ENCODE results near the gene PFDN1.
A peak's percentile ranks its signal among the peaks of the same experiment; 100 is the strongest.

PFDN1 gene

DNA sequence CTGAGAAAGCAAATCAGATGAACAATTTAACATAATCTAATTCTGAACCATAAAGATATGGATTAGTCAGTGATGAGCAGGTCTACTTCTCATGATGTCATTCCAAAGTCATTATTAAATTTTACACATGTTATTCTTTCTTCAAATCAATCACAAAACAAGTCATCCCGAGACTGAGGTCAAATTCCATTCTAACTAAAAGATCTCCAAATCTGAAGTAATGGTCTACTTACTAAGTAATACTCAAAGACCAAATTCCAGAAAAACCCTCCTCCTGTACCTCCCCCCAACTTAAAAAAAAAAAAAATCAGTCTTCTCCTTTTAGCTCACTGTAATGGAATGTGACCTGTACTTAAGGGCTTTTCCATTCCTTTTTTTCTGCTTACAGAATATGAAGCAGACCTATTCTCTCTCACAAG, 4.7 kb downstream of the PFDN1 start:
- TF ChIP-seq TEAD4 (IDR thresholded peaks at IDR 0.05) (0 out of 2 replicates have a peak, but pooled peaks have one; percentile 39), NFIC (IDR thresholded peaks at IDR 0.05) (no peak), FOXM1 (IDR thresholded peaks at IDR 0.05; ENCODE audit: borderline replicate concordance, low read depth) (no peak), YY1 (IDR thresholded peaks at IDR 0.05; ENCODE audit: low read depth) (no peak)
- TF ChIP-seq, protein P1, sequence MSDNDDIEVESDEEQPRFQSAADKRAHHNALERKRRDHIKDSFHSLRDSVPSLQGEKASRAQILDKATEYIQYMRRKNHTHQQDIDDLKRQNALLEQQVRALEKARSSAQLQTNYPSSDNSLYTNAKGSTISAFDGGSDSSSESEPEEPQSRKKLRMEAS (IDR thresholded peaks at IDR 0.05) = no peak

DNA sequence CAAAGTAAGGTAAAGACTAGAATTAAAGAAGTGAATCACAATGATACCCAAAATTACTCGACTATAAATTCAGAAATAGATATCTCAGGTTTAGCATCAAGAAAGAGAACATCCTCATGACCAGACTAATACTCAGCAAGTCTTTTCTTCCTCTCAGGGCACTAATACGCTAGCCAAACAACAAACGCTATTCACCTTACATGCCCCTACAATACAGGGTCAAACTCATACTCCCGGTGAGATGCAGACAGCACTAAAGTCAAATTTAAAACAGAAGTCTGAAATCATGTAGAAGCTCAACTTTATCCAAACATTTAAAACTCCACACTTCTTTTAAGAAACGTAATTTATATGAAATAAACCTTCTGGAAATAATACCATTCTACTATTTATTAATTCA, 5.6 kb downstream of the PFDN1 start:
- TF ChIP-seq, protein P2, sequence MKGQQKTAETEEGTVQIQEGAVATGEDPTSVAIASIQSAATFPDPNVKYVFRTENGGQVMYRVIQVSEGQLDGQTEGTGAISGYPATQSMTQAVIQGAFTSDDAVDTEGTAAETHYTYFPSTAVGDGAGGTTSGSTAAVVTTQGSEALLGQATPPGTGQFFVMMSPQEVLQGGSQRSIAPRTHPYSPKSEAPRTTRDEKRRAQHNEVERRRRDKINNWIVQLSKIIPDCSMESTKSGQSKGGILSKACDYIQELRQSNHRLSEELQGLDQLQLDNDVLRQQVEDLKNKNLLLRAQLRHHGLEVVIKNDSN (IDR thresholded peaks at IDR 0.05) = no peak
- TF ChIP-seq, protein P1 (IDR thresholded peaks at IDR 0.05) = no peak
- no peak for TF ChIP-seq CEBPB (IDR thresholded peaks at IDR 0.05)
- TF ChIP-seq ZBTB7A (IDR thresholded peaks at IDR 0.05; ENCODE audit: low read depth) = no peak
- TF ChIP-seq YY1 (IDR thresholded peaks at IDR 0.05; ENCODE audit: low read depth) = no peak
- TF ChIP-seq TCF12 (IDR thresholded peaks at IDR 0.05; ENCODE audit: low read depth) = no peak
- no peak for TF ChIP-seq EGR1 (IDR thresholded peaks at IDR 0.05)
- TF ChIP-seq RAD21 (IDR thresholded peaks at IDR 0.05; ENCODE audit: low read depth) = no peak
- no peak for TF ChIP-seq TEAD4 (IDR thresholded peaks at IDR 0.05)
- no peak for TF ChIP-seq NFIC (IDR thresholded peaks at IDR 0.05)
- TF ChIP-seq TAF1 (IDR thresholded peaks at IDR 0.05; ENCODE audit: low read depth) = no peak
- no peak for TF ChIP-seq FOXM1 (IDR thresholded peaks at IDR 0.05; ENCODE audit: borderline replicate concordance, low read depth)
- TF ChIP-seq, protein P3, sequence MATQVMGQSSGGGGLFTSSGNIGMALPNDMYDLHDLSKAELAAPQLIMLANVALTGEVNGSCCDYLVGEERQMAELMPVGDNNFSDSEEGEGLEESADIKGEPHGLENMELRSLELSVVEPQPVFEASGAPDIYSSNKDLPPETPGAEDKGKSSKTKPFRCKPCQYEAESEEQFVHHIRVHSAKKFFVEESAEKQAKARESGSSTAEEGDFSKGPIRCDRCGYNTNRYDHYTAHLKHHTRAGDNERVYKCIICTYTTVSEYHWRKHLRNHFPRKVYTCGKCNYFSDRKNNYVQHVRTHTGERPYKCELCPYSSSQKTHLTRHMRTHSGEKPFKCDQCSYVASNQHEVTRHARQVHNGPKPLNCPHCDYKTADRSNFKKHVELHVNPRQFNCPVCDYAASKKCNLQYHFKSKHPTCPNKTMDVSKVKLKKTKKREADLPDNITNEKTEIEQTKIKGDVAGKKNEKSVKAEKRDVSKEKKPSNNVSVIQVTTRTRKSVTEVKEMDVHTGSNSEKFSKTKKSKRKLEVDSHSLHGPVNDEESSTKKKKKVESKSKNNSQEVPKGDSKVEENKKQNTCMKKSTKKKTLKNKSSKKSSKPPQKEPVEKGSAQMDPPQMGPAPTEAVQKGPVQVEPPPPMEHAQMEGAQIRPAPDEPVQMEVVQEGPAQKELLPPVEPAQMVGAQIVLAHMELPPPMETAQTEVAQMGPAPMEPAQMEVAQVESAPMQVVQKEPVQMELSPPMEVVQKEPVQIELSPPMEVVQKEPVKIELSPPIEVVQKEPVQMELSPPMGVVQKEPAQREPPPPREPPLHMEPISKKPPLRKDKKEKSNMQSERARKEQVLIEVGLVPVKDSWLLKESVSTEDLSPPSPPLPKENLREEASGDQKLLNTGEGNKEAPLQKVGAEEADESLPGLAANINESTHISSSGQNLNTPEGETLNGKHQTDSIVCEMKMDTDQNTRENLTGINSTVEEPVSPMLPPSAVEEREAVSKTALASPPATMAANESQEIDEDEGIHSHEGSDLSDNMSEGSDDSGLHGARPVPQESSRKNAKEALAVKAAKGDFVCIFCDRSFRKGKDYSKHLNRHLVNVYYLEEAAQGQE (IDR thresholded peaks at IDR 0.05; ENCODE audit: low read depth) = no peak

DNA sequence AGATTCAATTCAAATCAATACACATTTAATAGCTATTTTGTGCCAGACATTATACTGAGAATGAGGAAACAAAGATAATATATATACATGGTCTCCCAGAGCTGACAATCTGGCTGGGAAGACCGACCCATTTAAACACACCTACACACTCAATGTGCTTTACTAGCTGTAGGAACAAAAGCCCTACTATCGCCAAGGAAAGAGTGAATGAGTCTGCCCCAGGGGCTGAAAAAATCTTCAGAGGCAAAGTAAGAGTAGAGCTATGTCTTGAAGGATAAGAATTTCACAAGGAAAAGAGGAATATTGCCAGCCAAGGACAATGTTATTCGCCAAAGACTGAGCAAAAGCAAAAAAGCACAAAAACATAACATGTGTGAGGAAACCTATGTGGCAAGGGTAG, 6.6 kb downstream of the PFDN1 start:
- TF ChIP-seq EGR1 (IDR thresholded peaks at IDR 0.05) = no peak
- no peak for TF ChIP-seq CEBPB (IDR thresholded peaks at IDR 0.05)
- TF ChIP-seq ZBTB7A (IDR thresholded peaks at IDR 0.05; ENCODE audit: low read depth) = no peak
- TF ChIP-seq YY1 (IDR thresholded peaks at IDR 0.05; ENCODE audit: low read depth) = no peak
- TF ChIP-seq, protein P3 (IDR thresholded peaks at IDR 0.05; ENCODE audit: low read depth) = no peak
- TF ChIP-seq, protein P2 (IDR thresholded peaks at IDR 0.05) = no peak
- TF ChIP-seq FOXM1 (IDR thresholded peaks at IDR 0.05; ENCODE audit: borderline replicate concordance, low read depth) = no peak
- TF ChIP-seq TCF12 (IDR thresholded peaks at IDR 0.05; ENCODE audit: low read depth) = no peak
- no peak for TF ChIP-seq TAF1 (IDR thresholded peaks at IDR 0.05; ENCODE audit: low read depth)
- no peak for TF ChIP-seq CREB1 (IDR thresholded peaks at IDR 0.05; ENCODE audit: low read depth)
- no peak for TF ChIP-seq RAD21 (IDR thresholded peaks at IDR 0.05; ENCODE audit: low read depth)
- TF ChIP-seq NFIC (IDR thresholded peaks at IDR 0.05) = no peak
- TF ChIP-seq, protein P1 (IDR thresholded peaks at IDR 0.05) = no peak

DNA sequence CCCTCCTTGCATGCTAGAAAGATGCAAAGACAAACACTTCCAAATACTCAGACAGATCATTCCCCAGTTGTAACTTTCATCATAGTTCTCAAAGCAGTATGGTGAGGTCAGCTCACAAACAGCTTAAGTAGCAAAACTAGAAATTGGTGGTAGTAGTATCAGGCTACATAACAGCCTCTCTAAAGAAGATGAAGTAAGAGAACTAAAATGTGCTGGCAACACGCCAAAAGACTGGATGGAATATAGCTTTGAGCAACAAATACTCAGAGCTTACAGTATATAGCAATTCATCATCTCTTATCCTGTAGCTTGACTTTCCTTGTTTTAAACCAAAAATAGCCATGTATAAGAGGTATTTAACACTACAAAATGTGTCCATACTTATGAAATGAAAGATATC, 7.5 kb downstream of the PFDN1 start:
- TF ChIP-seq CREB1 (IDR thresholded peaks at IDR 0.05; ENCODE audit: low read depth) (no peak), FOXM1 (IDR thresholded peaks at IDR 0.05; ENCODE audit: borderline replicate concordance, low read depth) (no peak), TEAD4 (IDR thresholded peaks at IDR 0.05) (peak; percentile 72), TCF12 (IDR thresholded peaks at IDR 0.05; ENCODE audit: low read depth) (no peak), CEBPB (IDR thresholded peaks at IDR 0.05) (no peak), NFIC (IDR thresholded peaks at IDR 0.05) (peak; percentile 86), EP300 (IDR thresholded peaks at IDR 0.05; ENCODE audit: borderline replicate concordance) (no peak)

DNA sequence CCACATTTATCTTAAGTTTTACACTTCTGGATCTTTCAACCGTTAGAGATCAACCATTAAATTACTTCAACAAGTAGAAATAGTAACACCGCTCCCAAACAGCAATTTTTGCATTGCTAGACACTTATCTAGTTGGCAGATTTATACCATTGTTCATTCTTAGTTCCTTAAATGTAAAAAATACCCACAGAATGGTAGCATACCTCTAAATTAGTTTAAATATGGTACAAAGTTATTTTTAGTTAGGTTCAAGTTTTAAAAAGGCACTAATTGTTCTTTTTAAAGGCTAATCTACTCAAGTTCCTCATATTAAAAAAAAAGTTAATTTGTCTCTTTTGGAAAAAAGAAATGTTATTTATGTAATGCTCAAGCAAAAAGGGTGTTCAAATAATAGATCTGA, 8.1 kb downstream of the PFDN1 start:
- TF ChIP-seq, protein P1 (IDR thresholded peaks at IDR 0.05) = no peak
- TF ChIP-seq RAD21 (IDR thresholded peaks at IDR 0.05; ENCODE audit: low read depth) (no peak), ZBTB7A (IDR thresholded peaks at IDR 0.05; ENCODE audit: low read depth) (no peak), CREB1 (IDR thresholded peaks at IDR 0.05; ENCODE audit: low read depth) (no peak), EP300 (IDR thresholded peaks at IDR 0.05; ENCODE audit: borderline replicate concordance) (no peak), NFIC (IDR thresholded peaks at IDR 0.05) (no peak), CEBPB (IDR thresholded peaks at IDR 0.05) (no peak), EGR1 (IDR thresholded peaks at IDR 0.05) (no peak), TAF1 (IDR thresholded peaks at IDR 0.05; ENCODE audit: low read depth) (no peak), TCF12 (IDR thresholded peaks at IDR 0.05; ENCODE audit: low read depth) (no peak), YY1 (IDR thresholded peaks at IDR 0.05; ENCODE audit: low read depth) (no peak), TEAD4 (IDR thresholded peaks at IDR 0.05) (no peak), FOXM1 (IDR thresholded peaks at IDR 0.05; ENCODE audit: borderline replicate concordance, low read depth) (no peak)
- TF ChIP-seq, protein P2 (IDR thresholded peaks at IDR 0.05) = no peak
- TF ChIP-seq, protein P3 (IDR thresholded peaks at IDR 0.05; ENCODE audit: low read depth) = no peak

Measured in Ishikawa (cell line).